Fibroblast of mammary gland (primary cell): Measurements from ENCODE around the gene GOLPH3L.
A peak's percentile ranks its signal among the peaks of the same experiment; 100 is the strongest.
"Not testable (repeated sequence)": the region's sequence is repeated elsewhere in the genome, so short reads cannot be mapped to it uniquely, and the experiment has no call there.

Source experiments
- DNase-seq: peaks from one replicate; pipeline ENCODE4 v3.0.0-alpha.2; 2010; ENCODE audit warnings: low read depth
- H3K4me3 ChIP-seq: 2 replicates; pipeline ENCODE4 v1.5.1; 2011; ENCODE audit warnings: low read depth, mild to moderate bottlenecking, low read length, moderate library complexity; ENCODE audit not compliant: control insufficient read depth
- TF ChIP-seq, protein P1 (sequence below): conservative IDR thresholded peaks from 2 replicates; pipeline ENCODE4 v1.5.1; 2011; ENCODE audit warnings: low read depth, low read length, inconsistent platforms; ENCODE audit not compliant: control insufficient read depth, insufficient read depth

GOLPH3L gene

DNA sequence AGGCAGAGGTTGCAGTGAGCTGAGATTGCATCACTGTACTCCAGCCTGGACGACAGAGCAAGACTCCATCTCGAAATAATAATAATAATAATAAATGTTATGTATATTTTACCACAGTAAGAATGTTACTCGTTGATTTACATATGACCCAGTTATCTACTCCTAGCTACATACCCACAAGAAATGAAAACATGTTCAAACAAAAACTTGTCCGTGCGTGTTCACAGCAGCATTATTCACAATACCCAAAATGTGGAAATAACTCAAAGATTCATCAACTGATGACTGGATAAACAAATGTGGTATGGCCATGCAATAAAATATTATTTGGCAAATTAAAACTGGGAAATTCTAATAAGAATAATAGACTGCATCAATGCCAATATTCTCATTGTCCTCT is 35.8 kb downstream of the GOLPH3L start:
- TF ChIP-seq, protein P1, sequence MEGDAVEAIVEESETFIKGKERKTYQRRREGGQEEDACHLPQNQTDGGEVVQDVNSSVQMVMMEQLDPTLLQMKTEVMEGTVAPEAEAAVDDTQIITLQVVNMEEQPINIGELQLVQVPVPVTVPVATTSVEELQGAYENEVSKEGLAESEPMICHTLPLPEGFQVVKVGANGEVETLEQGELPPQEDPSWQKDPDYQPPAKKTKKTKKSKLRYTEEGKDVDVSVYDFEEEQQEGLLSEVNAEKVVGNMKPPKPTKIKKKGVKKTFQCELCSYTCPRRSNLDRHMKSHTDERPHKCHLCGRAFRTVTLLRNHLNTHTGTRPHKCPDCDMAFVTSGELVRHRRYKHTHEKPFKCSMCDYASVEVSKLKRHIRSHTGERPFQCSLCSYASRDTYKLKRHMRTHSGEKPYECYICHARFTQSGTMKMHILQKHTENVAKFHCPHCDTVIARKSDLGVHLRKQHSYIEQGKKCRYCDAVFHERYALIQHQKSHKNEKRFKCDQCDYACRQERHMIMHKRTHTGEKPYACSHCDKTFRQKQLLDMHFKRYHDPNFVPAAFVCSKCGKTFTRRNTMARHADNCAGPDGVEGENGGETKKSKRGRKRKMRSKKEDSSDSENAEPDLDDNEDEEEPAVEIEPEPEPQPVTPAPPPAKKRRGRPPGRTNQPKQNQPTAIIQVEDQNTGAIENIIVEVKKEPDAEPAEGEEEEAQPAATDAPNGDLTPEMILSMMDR: no peak
- no peak for DNase-seq
- H3K4me3 ChIP-seq: no peak overlapping the region

- no peak overlapping the region for H3K4me3 ChIP-seq
- DNase-seq: no peak
- TF ChIP-seq, protein P1: no peak
Observed at GRCh38 chr1:150660584-150660983, 36.4 kb downstream of the GOLPH3L start.

GRCh38 chr1:150657064-150657463 is 39.9 kb downstream of the GOLPH3L start:
- H3K4me3 ChIP-seq, DNase-seq: not testable (repeated sequence)

- H3K4me3 ChIP-seq, DNase-seq: not testable (repeated sequence)
Observed at GRCh38 chr1:150654635-150655034, 42.3 kb downstream of the GOLPH3L start.

GRCh38 chr1:150650193-150650592 is 46.8 kb downstream of the GOLPH3L start:
- DNase-seq: peak; percentile 9
- no peak overlapping the region for H3K4me3 ChIP-seq
- TF ChIP-seq, protein P1: no peak

DNA sequence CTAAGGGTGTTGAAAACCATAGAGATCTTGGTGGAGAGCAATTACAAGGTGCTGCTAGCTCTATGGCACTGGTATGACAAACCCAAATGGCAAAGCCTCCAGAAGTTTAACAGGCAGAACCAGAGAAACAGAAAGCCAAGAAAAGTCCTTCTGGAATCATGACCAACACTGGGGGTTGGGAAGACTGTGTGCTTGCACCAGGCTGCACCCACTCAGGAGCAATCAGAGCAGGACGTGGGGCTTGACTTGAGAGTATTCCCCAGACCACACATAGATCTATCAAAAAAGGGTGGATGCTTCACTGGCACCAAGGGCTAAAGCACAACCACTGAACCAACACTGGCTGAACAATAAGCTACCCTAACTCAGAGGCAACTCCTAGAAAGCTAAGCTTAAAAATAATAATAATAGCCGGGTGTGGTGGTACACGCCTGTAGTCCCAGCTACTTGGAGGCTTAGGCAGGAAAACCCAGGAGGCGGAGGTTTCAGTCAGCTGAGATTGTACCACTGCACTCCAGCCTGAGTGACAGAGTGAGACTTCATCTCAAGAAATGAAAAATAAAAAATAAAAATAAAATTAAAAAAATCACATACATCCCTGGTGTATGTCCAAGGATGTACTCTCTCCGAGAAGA is 47.4 kb downstream of the GOLPH3L start:
- TF ChIP-seq, protein P1: no peak
- DNase-seq: no peak
- H3K4me3 ChIP-seq: no peak overlapping the region

DNA sequence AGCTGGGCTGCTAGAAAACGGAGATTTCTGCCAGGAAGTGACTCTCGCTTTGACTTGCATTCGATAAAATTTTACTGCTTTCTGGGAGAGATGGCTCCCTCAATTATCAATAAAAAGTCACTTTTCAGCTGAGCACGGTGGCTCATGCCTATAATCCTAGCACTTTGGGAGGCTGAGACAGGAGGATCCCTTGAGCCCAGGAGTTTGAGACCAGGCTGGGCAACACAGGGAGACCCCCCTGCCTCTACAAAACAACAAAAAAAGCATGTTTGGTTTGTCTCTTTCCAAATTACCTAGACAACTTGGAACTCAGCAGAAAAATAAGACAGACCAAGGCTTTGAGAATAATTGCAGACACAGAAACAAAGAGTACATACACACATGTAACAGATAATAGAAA is 54.7 kb downstream of the GOLPH3L start:
- no peak for DNase-seq
- TF ChIP-seq, protein P1: no peak
- no peak overlapping the region for H3K4me3 ChIP-seq

- DNase-seq, H3K4me3 ChIP-seq: not testable (repeated sequence)
Observed at GRCh38 chr1:150641126-150641815, 55.7 kb downstream of the GOLPH3L start.

DNA sequence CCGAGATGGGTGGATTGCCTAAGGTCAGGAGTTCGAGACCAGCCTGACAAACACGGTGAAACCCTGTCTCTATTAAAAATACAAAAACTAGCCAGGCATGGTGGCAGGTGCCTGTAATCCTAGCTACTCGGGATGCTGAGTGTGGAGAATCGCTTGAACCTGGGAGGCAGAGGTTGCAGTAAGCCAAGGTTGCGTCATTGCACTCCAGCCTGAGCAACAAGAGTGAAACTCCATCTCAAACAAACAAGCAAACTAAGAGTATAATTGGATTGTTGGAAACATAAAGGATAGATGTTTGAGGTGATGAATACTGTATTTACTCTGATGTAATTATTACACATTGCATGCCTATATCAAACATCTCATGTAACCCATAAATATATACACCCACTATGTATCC is 58.5 kb downstream of the GOLPH3L start:
- DNase-seq, H3K4me3 ChIP-seq: not testable (repeated sequence)

DNA sequence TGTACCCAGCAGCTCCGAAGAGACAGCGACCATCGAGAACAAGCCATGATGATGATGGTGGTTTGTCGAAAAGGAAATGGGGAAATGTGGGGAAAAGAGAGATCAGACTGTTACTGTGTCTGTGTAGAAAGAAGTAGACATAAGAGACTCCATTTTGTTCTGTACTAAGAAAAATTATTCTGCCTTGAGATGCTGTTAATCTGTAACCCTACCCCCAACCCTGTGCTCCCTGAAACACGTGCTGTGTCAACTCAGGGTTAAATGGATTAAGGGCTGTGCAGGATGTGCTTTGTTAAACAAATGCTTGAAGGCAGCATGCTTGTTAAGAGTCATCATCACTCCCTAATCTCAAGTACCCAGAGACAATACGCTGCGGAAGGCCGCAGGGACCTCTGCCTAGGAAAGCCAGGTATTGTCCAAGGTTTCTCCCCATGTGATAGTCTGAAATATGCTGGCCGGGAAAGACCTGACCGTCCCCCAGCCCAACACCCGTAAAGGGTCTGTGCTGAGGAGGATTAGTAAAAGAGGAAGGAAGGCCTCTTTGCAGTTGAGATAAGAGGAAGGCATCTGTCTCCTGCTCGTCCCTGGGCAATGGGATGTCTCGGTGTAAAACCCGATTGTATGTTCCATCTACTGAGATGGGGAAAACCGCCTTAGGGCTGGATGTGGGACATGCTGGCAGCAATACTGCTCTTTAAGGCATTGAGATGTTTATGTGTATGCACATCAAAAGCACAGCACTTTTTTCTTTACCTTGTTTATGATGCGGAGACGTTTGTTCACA is 61.9 kb downstream of the GOLPH3L start:
- not testable (repeated sequence) for DNase-seq, H3K4me3 ChIP-seq
